Upper lobe of right lung (tissue), 1 donor: Measurements from ENCODE around the gene ISYNA1. TPM values are rescaled to one million over a fixed set of nuclear protein-coding genes. Genes with fewer than 3 reads are reported as not detected.

Experiments
- ATAC-seq: fragments of 200-7000 bp; cut with Tn5 transposase; one replicate; pipeline ENCODE4 v1.9.1; 2020; ENCODE audit warnings: mild to moderate bottlenecking, moderate library complexity
- DNase-seq: peaks from one replicate; pipeline ENCODE4 v3.0.0-alpha.2; 2020
- H3K27ac ChIP-seq: fragments of 200-600 bp; one replicate; pipeline ENCODE4 v1.8.0; 2022
- H3K27me3 ChIP-seq: fragments of 200-600 bp; one replicate; pipeline ENCODE4 v1.8.0; 2022; ENCODE audit warnings: mild to moderate bottlenecking
- H3K36me3 ChIP-seq: fragments of 200-600 bp; one replicate; pipeline ENCODE4 v1.8.0; 2022
- H3K4me1 ChIP-seq: fragments of 200-600 bp; one replicate; pipeline ENCODE4 v1.8.0; 2022
- H3K4me3 ChIP-seq: fragments of 200-600 bp; one replicate; pipeline ENCODE4 v1.8.0; 2022; ENCODE audit warnings: mild to moderate bottlenecking
- H3K9me3 ChIP-seq: fragments of 200-600 bp; one replicate; pipeline ENCODE4 v1.8.0; 2022
- intact Hi-C: fragments of 100-400 bp; cut with DNase I; formaldehyde crosslinking; loops from one replicate; pipeline ENCODE4 v1.11.0; 2022
- total RNA-seq: library from RNA; stranded (reverse); fragmentation: NEBNext Ultra II Directional; extraction: Animal tissue kit (Norgen Biotek cat#: 25700); gene quantifications from one replicate; pipeline ENCODE4 v1.2.1, GENCODE V29; 2021
- TF ChIP-seq, protein P1 (sequence below): fragments of 200-600 bp; IDR thresholded peaks from one replicate; pipeline ENCODE4 v1.8.0; 2022; ENCODE audit warnings: antibody characterized with exemption
- donor health status: DM: no; HTN: yes; CAD: no; lungs with severe emphysema.

ISYNA1 gene
- total RNA-seq, 1 donor from 2014 or later, result 34.6 TPM

DNA sequence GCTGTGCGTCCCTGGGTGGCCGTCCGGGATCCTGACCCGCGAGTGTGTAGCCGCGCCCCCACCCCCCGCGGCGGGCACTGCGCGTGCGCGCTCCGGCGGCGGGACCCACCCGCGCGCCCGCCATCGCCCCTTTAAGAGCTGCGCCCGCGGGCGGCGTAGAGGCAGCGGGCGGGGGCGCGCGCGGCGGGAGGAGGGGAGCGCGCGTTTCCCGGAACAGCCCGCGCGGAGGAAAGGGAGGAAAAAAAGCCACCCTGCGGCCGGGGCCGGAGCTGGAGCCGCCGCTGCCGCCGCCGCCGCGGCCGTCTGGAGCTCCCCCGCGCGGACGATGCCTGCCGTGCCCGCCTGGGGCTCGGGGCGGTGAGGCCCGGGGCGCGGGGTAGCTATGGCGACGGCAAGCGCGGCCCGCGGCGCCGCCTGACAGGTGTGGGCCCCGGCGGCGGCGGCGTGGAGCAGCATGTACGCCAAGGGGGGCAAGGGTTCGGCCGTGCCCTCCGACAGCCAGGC is 18.7 kb downstream of the ISYNA1 start, which contains the start of gene SSBP4:
Gene SSBP4, plus strand, starts transcription at position 204 of the 504 bp plus-strand sequence. Its CDS starts 251 bp downstream, at position 455.
- H3K4me1 ChIP-seq, result peaks cover 59% of the 10 kb centered on the region
- no peaks in the 10 kb centered on the region for H3K9me3 ChIP-seq
- H3K4me3 ChIP-seq, result peak within 1 kb of the TSS; percentile 72
- DNase-seq (peak; percentile 86), ATAC-seq (peak; percentile 61)
- H3K36me3 ChIP-seq, result no peaks in the 10 kb centered on the region
- TF ChIP-seq, protein P1, sequence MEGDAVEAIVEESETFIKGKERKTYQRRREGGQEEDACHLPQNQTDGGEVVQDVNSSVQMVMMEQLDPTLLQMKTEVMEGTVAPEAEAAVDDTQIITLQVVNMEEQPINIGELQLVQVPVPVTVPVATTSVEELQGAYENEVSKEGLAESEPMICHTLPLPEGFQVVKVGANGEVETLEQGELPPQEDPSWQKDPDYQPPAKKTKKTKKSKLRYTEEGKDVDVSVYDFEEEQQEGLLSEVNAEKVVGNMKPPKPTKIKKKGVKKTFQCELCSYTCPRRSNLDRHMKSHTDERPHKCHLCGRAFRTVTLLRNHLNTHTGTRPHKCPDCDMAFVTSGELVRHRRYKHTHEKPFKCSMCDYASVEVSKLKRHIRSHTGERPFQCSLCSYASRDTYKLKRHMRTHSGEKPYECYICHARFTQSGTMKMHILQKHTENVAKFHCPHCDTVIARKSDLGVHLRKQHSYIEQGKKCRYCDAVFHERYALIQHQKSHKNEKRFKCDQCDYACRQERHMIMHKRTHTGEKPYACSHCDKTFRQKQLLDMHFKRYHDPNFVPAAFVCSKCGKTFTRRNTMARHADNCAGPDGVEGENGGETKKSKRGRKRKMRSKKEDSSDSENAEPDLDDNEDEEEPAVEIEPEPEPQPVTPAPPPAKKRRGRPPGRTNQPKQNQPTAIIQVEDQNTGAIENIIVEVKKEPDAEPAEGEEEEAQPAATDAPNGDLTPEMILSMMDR, result peak; percentile 29
- peak within 1 kb of the TSS; percentile 92 for H3K27ac ChIP-seq
- intact Hi-C loops, result no loop called here
- no peaks in the 10 kb centered on the region for H3K27me3 ChIP-seq

DNA sequence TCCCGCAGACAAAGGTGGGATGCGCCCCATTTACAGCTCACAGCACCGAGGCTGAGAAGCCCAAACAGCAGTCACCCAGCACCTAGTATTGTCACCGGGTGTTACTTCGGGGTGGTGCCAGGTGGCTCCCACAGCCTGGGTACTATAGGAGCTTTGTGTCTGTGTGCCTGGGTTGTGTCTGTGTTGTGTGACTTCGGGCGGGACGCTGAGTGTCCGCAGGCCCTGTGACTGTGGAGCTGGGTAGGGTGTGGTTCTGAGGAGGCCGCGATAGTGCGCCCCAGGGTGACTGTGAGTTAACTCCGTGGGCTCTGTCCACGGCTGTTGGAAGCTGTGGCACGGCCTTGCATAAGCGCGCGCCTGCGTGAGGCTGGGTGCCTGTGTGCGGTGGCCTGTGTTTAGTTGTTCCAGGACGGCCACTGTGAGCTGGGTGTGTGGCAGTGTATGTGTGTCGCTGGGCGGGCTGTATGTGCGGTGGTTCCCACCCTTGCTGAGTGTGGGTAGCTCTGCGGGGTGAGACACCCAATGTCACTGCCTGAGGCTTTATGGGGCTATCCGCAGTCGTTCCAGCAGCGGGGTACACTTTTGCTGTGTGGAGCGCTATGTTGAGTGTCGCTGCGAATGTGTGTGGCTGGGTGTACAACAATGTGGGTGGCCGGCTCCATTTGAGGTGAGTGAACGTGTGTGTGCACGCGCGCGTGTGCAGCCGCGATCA is 19.3 kb downstream of the ISYNA1 start:
- H3K36me3 ChIP-seq, result no peaks in the 10 kb centered on the region
- intact Hi-C loops, result no loop called here
- no peaks in the 10 kb centered on the region for H3K9me3 ChIP-seq
- peak overlapping the region; percentile 92 for H3K27ac ChIP-seq
- peaks cover 61% of the 10 kb centered on the region for H3K4me1 ChIP-seq
- peak; percentile 82 for DNase-seq
- no peaks in the 10 kb centered on the region for H3K27me3 ChIP-seq
- TF ChIP-seq, protein P1, result no peak
- H3K4me3 ChIP-seq, result peak overlapping the region; percentile 72
- peak; percentile 7 for ATAC-seq

DNA sequence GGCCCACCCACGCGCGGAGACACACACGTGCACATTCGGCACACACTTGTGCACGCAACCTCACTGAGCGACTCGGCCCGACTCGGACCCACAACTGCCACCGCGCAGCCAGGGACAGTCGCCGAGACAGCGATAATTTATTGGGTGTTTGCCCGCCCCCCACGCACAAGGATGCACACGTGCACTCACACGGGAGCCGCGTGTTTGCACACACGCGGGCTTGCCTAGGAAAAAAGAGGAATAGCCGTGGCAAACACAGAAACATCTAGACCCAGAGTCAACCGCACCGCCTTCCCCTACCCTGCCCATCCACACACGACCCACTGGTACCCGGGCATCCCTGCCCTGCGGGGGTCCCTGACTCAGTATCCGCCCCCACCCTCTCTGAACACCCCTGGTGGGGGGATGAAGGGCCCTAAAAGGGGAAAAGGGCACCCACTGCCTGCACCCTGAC is 19.9 kb downstream of the ISYNA1 start:
- H3K9me3 ChIP-seq, result no peaks in the 10 kb centered on the region
- no peak for ATAC-seq
- peak; percentile 83 for DNase-seq
- peak overlapping the region; percentile 92 for H3K27ac ChIP-seq
- no peaks in the 10 kb centered on the region for H3K36me3 ChIP-seq
- no peaks in the 10 kb centered on the region for H3K27me3 ChIP-seq
- intact Hi-C loops, result no loop called here
- H3K4me3 ChIP-seq, result peak overlapping the region; percentile 72
- TF ChIP-seq, protein P1, result no peak
- peaks cover 61% of the 10 kb centered on the region for H3K4me1 ChIP-seq

DNA sequence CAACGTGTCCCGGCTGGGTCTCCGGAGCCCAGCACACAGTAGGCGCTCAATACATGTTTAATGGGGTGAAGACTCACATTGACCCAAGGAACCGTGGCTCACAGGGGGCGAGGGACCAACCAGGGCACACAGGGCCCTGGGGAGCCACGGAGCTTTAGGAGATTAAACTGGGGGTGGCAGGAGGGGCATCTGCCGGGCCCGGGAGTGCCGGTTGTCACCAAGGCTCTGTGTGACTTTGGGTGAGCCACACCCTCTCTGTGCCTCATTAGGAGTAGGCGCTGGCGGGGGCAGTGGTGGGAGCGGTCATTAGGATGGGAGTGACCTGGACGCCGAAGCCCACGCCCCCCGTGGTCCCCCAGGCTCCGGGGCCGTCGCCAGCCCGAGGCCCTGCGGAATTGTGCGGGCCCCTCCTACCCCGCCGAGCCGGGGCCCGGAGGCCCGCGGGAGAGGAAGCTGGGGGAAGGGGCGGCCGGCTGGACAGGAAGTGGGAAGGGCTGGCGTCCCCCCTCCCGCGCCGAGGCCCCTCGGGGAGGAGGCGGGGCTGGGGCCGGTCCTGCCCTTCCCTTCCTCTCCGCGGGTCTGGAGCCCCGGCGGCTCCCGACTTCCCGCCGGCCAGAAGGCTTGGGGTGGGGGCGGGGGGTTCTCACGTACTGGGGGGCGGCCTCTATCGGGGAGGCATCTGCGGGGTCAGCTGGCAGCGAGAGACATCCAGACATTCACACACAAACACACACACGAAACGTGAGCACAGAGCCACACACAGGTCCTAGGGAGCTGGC is 20.5 kb downstream of the ISYNA1 start:
- peaks cover 61% of the 10 kb centered on the region for H3K4me1 ChIP-seq
- intact Hi-C loops, result no loop called here
- ATAC-seq, result peak; percentile 54
- TF ChIP-seq, protein P1, result no peak
- H3K36me3 ChIP-seq, result no peaks in the 10 kb centered on the region
- no peaks in the 10 kb centered on the region for H3K9me3 ChIP-seq
- H3K4me3 ChIP-seq, result peak overlapping the region; percentile 72
- peak overlapping the region; percentile 92 for H3K27ac ChIP-seq
- H3K27me3 ChIP-seq, result no peaks in the 10 kb centered on the region
- DNase-seq, result peak; percentile 89

DNA sequence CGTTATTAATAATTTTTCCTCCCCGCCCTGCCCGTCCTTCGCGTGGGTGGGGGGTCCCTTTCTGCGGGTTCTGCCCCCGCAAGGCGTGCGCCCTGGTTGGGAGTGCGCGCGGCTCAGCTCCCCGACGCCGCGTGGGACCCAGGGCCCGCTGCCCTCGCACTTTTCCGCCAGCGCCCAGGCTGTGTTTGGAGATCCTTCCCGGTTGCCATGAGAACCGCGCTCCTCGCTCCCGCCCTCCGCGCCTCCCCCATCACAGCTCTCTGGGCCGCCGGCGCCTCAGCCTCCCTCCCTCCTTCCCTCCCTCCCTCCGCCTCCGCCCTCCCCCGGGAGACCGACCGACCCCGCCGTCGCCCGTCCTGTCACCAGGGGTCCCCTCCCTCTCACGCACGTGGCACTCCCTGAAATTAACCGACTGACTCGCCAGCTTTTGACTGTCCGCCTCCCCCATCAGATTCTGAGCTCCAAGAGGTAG is 21.1 kb downstream of the ISYNA1 start:
- no peaks in the 10 kb centered on the region for H3K27me3 ChIP-seq
- H3K4me1 ChIP-seq, result peaks cover 61% of the 10 kb centered on the region
- TF ChIP-seq, protein P1, result no peak
- no peaks in the 10 kb centered on the region for H3K9me3 ChIP-seq
- ATAC-seq, result peak; percentile 57
- DNase-seq, result peak; percentile 91
- no peaks in the 10 kb centered on the region for H3K36me3 ChIP-seq
- intact Hi-C loops, result no loop called here
- peak overlapping the region; percentile 72 for H3K4me3 ChIP-seq
- H3K27ac ChIP-seq, result peak overlapping the region; percentile 92
